Left ventricle myocardium inferior (tissue), 1 donor: ENCODE results near the gene FAM120AOS. TPM values are rescaled to one million over a fixed set of nuclear protein-coding genes. Genes with fewer than 3 reads are reported as not detected.

Experiments
- DNase-seq: peaks from one replicate; pipeline ENCODE4 v3.0.0-alpha.2; 2020
- H3K27ac ChIP-seq: fragments of 200-600 bp; replicated peaks from 2 replicates; pipeline ENCODE4 v1.8.0; 2021
- H3K27me3 ChIP-seq: fragments of 200-600 bp; 2 replicates; pipeline ENCODE4 v1.8.0; 2021; ENCODE audit warnings: low read depth
- H3K36me3 ChIP-seq: fragments of 200-600 bp; 2 replicates; pipeline ENCODE4 v1.8.0; 2021
- H3K4me1 ChIP-seq: fragments of 200-600 bp; 2 replicates; pipeline ENCODE4 v1.8.0; 2021
- H3K4me3 ChIP-seq: fragments of 200-600 bp; 2 replicates; pipeline ENCODE4 v1.8.0; 2021; ENCODE audit warnings: mild to moderate bottlenecking, moderate library complexity
- H3K9me3 ChIP-seq: fragments of 200-600 bp; replicated peaks from 2 replicates; pipeline ENCODE4 v1.8.0; 2021
- intact Hi-C: fragments of 100-400 bp; cut with micrococcal nuclease; formaldehyde crosslinking; loops from one replicate; pipeline ENCODE4 v1.11.0; 2022
- total RNA-seq: library from RNA; stranded (reverse); fragmentation: NEBNext Ultra II Directional; extraction: Animal tissue kit (Norgen Biotek cat#: 25700); gene quantifications from one replicate; pipeline ENCODE4 v1.2.1, GENCODE V29; 2021
- TF ChIP-seq, protein P1 (sequence below): fragments of 200-600 bp; IDR thresholded peaks from 2 replicates; pipeline ENCODE4 v1.8.0; 2021; ENCODE audit warnings: antibody characterized with exemption, mild to moderate bottlenecking, borderline replicate concordance
- donor health status: DM: no; HTN: yes; CAD: no; lungs with severe emphysema.

The FAM120AOS gene
- total RNA-seq, 1 donor from 2014 or later: 27.3 TPM

DNA sequence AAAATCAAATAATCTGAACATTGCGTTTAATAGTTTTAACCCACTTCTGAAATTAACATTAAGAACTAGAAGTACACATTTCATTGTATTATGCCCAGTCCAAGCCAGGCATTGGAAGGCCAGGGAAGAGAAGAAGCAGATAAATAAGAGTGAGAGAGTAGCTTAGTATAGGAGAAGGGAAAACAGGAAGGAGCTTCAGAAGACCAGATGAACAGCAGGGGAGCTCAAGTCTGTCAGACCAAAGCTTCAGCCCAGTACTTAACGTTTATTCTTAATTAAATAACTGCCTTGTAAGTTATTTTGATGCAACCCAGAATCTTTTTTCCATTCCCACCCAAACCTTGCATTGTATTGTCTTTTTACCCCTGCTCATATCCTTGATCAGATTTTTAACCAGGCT lies 11.5 kb upstream of the FAM120AOS start:
- H3K27ac ChIP-seq: peak overlapping the region; percentile 13
- TF ChIP-seq, protein P1, sequence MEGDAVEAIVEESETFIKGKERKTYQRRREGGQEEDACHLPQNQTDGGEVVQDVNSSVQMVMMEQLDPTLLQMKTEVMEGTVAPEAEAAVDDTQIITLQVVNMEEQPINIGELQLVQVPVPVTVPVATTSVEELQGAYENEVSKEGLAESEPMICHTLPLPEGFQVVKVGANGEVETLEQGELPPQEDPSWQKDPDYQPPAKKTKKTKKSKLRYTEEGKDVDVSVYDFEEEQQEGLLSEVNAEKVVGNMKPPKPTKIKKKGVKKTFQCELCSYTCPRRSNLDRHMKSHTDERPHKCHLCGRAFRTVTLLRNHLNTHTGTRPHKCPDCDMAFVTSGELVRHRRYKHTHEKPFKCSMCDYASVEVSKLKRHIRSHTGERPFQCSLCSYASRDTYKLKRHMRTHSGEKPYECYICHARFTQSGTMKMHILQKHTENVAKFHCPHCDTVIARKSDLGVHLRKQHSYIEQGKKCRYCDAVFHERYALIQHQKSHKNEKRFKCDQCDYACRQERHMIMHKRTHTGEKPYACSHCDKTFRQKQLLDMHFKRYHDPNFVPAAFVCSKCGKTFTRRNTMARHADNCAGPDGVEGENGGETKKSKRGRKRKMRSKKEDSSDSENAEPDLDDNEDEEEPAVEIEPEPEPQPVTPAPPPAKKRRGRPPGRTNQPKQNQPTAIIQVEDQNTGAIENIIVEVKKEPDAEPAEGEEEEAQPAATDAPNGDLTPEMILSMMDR: no peak
- no peak for DNase-seq
- H3K27me3 ChIP-seq: no peaks in the 10 kb centered on the region
- no peaks in the 10 kb centered on the region for H3K36me3 ChIP-seq
- H3K4me3 ChIP-seq: no peak overlapping the region
- H3K4me1 ChIP-seq: peaks cover 94% of the 10 kb centered on the region
- intact Hi-C loops: no loop called here
- H3K9me3 ChIP-seq: no peaks in the 10 kb centered on the region

DNA sequence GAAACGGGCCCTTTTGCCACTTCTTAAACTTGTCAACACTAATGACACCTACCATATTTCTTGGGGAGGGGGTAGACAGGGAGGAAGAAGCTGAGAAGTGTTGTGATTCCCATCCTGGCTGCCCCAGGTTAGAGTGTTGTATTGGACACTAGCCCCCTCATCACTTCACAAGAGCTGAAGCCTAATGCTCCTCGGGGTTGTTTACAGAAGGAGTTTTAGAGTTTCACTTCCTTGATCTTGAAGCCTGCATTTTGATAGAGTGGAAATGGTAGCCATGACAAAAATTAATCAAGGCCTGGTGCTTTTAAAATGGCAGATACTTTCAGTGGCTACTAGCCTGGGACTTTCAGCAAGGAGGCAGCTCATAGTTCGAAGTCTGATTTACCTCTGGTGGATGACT lies 11.0 kb upstream of the FAM120AOS start:
- peaks cover 94% of the 10 kb centered on the region for H3K4me1 ChIP-seq
- H3K36me3 ChIP-seq: no peaks in the 10 kb centered on the region
- TF ChIP-seq, protein P1: no peak
- no peak overlapping the region for H3K4me3 ChIP-seq
- intact Hi-C loops: no loop called here
- no peaks in the 10 kb centered on the region for H3K27me3 ChIP-seq
- peak overlapping the region; percentile 13 for H3K27ac ChIP-seq
- no peak for DNase-seq
- no peaks in the 10 kb centered on the region for H3K9me3 ChIP-seq

DNA sequence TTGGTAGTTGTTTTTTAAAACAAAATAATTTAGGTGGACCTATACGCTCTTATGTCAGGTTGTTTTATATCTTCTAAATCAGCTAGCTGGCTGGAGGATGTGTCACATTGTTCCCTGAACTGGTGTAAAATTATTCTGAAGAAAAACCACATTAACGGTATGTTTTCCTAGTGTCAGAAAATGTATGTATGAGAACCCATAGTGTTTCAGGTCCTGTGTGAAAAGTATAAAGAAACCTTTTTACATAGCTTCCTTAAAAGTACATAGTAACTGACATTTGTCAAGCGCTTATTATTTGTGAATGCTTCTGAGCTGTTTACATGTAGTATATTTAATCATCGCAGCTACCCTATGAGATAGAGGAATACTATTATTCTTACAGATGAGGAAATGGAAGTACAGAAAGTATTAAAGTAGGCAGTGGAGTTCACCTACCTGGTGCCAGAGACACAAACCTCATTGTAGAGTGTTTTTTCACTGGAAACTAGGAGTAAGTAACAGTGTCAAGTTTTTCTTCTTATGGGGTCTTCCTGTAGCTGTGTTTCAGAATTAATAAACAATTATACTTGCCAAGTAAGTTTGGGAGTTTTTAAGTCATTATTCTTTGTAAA lies 10.4 kb upstream of the FAM120AOS start:
- Histone ChIP-seq H3K36me3 (no peaks in the 10 kb centered on the region), H3K27ac (no peak overlapping the region), H3K27me3 (no peaks in the 10 kb centered on the region), H3K9me3 (no peaks in the 10 kb centered on the region), H3K4me3 (no peak overlapping the region), H3K4me1 (peaks cover 94% of the 10 kb centered on the region)
- TF ChIP-seq, protein P1: no peak
- no peak for DNase-seq
- intact Hi-C loops: no loop called here

DNA sequence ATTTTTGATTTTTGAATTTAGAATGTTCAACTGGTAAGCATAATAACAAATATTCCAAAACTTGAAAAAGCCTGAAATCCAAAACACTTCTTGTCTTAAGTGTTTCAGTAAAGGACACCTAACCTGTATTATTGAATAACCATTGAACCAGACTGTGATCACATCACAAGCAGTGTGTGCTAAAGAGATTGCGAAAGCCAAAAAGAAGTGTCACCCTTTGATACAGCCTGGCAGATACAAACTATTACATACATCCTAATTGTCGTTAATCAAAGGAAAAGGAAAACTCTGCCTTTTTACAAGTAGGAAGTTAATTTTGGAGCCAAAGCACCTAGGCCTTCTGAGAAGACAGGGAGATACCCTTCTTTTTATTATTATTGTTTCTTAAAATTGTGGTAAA lies 8.4 kb upstream of the FAM120AOS start:
- TF ChIP-seq, protein P1: no peak
- Histone ChIP-seq H3K4me3 (no peak overlapping the region), H3K27me3 (no peaks in the 10 kb centered on the region), H3K4me1 (peaks cover 94% of the 10 kb centered on the region), H3K27ac (no peak overlapping the region), H3K36me3 (no peaks in the 10 kb centered on the region), H3K9me3 (no peaks in the 10 kb centered on the region)
- intact Hi-C loops: no loop called here
- no peak for DNase-seq

- TF ChIP-seq, protein P1: no peak
- Histone ChIP-seq H3K9me3 (no peaks in the 10 kb centered on the region), H3K27ac (peak overlapping the region; percentile 98), H3K36me3 (no peaks in the 10 kb centered on the region), H3K4me3 (no peak overlapping the region), H3K4me1 (peaks cover 94% of the 10 kb centered on the region), H3K27me3 (no peaks in the 10 kb centered on the region)
- DNase-seq: no peak
- intact Hi-C loops: no loop called here
These were observed 8.0 kb upstream of the FAM120AOS start for GRCh38 chr9:93461414-93461743.
